ENCODE data around the gene DST. TPM values are rescaled to one million over a fixed set of nuclear protein-coding genes. Genes with fewer than 3 reads are reported as not detected.

DST gene
- total RNA-seq, 1 experiment from 2014 or later: 71.8 TPM

DNA sequence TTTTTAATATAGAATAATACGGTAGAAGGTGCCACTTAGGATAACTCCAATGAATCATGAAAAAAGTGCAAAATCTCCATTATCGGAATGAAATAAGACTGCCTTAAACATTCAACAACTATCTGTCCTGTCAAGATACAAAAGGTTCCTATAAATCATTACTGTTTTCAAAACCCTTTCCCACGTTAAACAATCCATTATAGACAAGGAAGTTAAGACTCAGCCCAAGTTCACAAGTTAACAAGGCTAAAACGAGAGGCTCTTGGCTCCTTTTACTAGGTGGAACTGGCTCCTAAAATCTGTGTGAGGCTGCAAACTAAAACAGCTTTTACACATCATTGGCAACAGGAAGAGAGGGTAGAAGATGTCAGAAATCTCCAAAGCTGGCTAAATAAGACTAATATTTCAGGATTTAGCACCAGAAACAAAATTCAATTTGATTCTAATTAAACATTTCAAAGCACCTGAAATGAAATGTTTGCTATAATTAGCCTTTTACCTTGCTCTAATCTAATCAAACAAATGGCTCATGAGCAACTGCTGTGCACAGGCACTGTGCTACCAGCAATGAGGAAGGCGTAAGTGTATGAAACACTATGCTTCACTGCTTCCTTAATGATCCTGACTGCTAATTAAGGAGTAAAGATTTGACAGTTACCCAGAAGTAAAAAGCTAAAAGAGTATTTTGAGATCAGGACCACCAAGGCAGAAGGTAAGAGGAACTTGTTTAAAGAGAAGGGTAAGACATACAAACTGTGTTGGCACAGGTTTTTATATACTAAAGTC is 109.7 kb downstream of the DST start:
- Histone ChIP-seq H3K4me3 (ENCODE audit: low read depth, low read length, poor library complexity, severe bottlenecking) (no peak overlapping the region), H3K4me1 (ENCODE audit: insufficient read depth, low read length, poor library complexity, severe bottlenecking) (no peaks in the 10 kb centered on the region), H3K36me3 (ENCODE audit: insufficient read depth, low read length, poor library complexity, severe bottlenecking) (peaks cover 18% of the 10 kb centered on the region), H3K9me3 (ENCODE audit: low read depth, low read length, poor library complexity, severe bottlenecking) (no peaks in the 10 kb centered on the region), H3K27ac (ENCODE audit: low read depth, low read length, poor library complexity, severe bottlenecking) (no peak overlapping the region), H3K27me3 (replicated peaks; ENCODE audit: insufficient read depth, low read depth, low read length, poor library complexity) (no peaks in the 10 kb centered on the region)
- BruUV-seq (replicated peaks): no TSS peak
- TF ChIP-seq CTCF (conservative IDR thresholded peaks at IDR 0.05; ENCODE audit: low read depth, low read length): no peak
- TF ChIP-seq EZH2 (IDR thresholded peaks at IDR 0.05; ENCODE audit: borderline replicate concordance, low read depth, low read length, poor library complexity, severe bottlenecking): no peak
- ChIA-PET CTCF (no interaction called here), POLR2A (ENCODE audit: low non-redundant PET) (no interaction called here)
- no peak for DNase-seq (ENCODE audit: low spot score)
- intact Hi-C loops (cut with micrococcal nuclease; ENCODE audit: unreplicated experiment): no loop called here

DNA sequence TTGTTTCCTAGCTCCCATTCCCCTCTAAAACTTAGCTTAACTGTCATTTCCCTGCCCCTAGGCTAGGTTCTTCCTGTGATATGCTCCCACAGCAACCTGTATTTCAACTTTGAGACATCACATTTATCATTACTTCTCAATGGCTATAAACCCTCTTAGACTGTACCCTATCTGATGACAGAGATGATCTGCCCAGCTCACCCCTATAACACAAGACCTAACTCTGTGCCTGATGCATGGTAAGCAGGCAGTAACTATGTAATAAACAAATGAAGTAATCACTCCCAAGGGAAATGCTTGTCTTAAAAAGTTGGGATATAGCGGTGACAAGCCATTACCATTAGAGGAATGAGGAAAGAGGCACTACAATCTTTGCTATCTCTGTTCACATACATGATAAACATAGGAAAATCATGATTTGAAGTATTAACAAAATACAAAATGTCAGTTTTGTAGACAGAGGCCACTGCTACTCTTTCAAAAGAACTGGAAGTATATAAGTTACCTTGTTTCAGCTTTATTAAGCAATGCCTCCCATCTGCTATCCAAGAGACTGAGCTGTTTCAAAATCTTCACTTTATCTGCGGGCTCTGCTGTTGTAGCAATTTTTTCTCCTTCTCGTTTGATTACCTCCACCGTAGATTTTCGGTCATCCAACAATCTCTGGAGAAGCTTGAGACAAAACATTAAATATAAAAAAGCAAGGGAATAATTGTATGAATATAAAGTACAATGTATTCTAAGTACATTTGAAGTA is 110.7 kb downstream of the DST start:
- Histone ChIP-seq H3K36me3 (ENCODE audit: insufficient read depth, low read length, poor library complexity, severe bottlenecking) (peaks cover 20% of the 10 kb centered on the region), H3K9me3 (ENCODE audit: low read depth, low read length, poor library complexity, severe bottlenecking) (no peaks in the 10 kb centered on the region), H3K27ac (ENCODE audit: low read depth, low read length, poor library complexity, severe bottlenecking) (no peak overlapping the region), H3K27me3 (replicated peaks; ENCODE audit: insufficient read depth, low read depth, low read length, poor library complexity) (no peaks in the 10 kb centered on the region), H3K4me3 (ENCODE audit: low read depth, low read length, poor library complexity, severe bottlenecking) (no peak overlapping the region), H3K4me1 (ENCODE audit: insufficient read depth, low read length, poor library complexity, severe bottlenecking) (no peaks in the 10 kb centered on the region)
- BruUV-seq (replicated peaks): no TSS peak
- CTCF ChIA-PET: no interaction called here
- intact Hi-C loops (cut with micrococcal nuclease; ENCODE audit: unreplicated experiment): no loop called here
- POLR2A ChIA-PET (ENCODE audit: low non-redundant PET): no interaction called here
- no peak for TF ChIP-seq EZH2 (IDR thresholded peaks at IDR 0.05; ENCODE audit: borderline replicate concordance, low read depth, low read length, poor library complexity, severe bottlenecking)
- TF ChIP-seq CTCF (conservative IDR thresholded peaks at IDR 0.05; ENCODE audit: low read depth, low read length): no peak
- DNase-seq (ENCODE audit: low spot score): no peak

- DNase-seq (ENCODE audit: low spot score): no peak
- TF ChIP-seq CTCF (conservative IDR thresholded peaks at IDR 0.05; ENCODE audit: low read depth, low read length) (no peak), EZH2 (IDR thresholded peaks at IDR 0.05; ENCODE audit: borderline replicate concordance, low read depth, low read length, poor library complexity, severe bottlenecking) (no peak)
- H3K27ac ChIP-seq (ENCODE audit: low read depth, low read length, poor library complexity, severe bottlenecking): no peak overlapping the region
- intact Hi-C loops (cut with micrococcal nuclease; ENCODE audit: unreplicated experiment): no loop called here
- H3K4me3 ChIP-seq (ENCODE audit: low read depth, low read length, poor library complexity, severe bottlenecking): no peak overlapping the region
- H3K27me3 ChIP-seq (replicated peaks; ENCODE audit: insufficient read depth, low read depth, low read length, poor library complexity): no peaks in the 10 kb centered on the region
- POLR2A ChIA-PET (ENCODE audit: low non-redundant PET): no interaction called here
- H3K36me3 ChIP-seq (ENCODE audit: insufficient read depth, low read length, poor library complexity, severe bottlenecking): peaks cover 20% of the 10 kb centered on the region
- peaks cover 15% of the 10 kb centered on the region for H3K4me1 ChIP-seq (ENCODE audit: insufficient read depth, low read length, poor library complexity, severe bottlenecking)
- BruUV-seq (replicated peaks): no TSS peak
- CTCF ChIA-PET: no interaction called here
- H3K9me3 ChIP-seq (ENCODE audit: low read depth, low read length, poor library complexity, severe bottlenecking): no peaks in the 10 kb centered on the region
These were observed 113.0 kb downstream of the DST start for GRCh38 chr6:56529594-56530191.
